Large intestine (tissue), 3 donors: ENCODE results near the gene MDC1. TPM values are rescaled to one million over a fixed set of nuclear protein-coding genes. Genes with fewer than 3 reads are reported as not detected.

Source experiments
- DNase-seq, 2 donors: peaks; one replicate each; pipeline versions ENCODE4 v3.0.0 to v3.0.0-alpha.2; 2013
- H3K27ac ChIP-seq: one replicate; pipeline ENCODE4 v1.5.1; 2013; ENCODE audit warnings: low read length
- H3K27me3 ChIP-seq: 2 replicates; pipeline ENCODE4 v1.6.1; 2013; ENCODE audit warnings: low read length; ENCODE audit not compliant: control insufficient read depth, insufficient read depth
- H3K36me3 ChIP-seq: 2 replicates; pipeline ENCODE4 v1.6.1; 2013; ENCODE audit warnings: low read length; ENCODE audit not compliant: control insufficient read depth, insufficient read depth
- H3K4me1 ChIP-seq: one replicate; pipeline ENCODE4 v1.6.1; 2013; ENCODE audit warnings: low read length; ENCODE audit not compliant: control insufficient read depth, insufficient read depth
- H3K4me3 ChIP-seq: one replicate; pipeline ENCODE4 v1.5.1; 2013; ENCODE audit warnings: low read length
- H3K9me3 ChIP-seq: one replicate; pipeline ENCODE4 v1.6.1; 2013; ENCODE audit warnings: mild to moderate bottlenecking, low read depth, low read length, moderate library complexity; ENCODE audit not compliant: control insufficient read depth
- WGBS: methylation state at CpG from one replicate; pipeline ENCODE4 v1.1.5; 2013; ENCODE audit warnings: low lambda C conversion rate; ENCODE audit not compliant: insufficient coverage; 5-methylcytosine and 5-hydroxymethylcytosine counted together
- polyA plus RNA-seq: library from polyadenylated mRNA; unstranded; fragments of 120-200 nt; gene quantifications from one replicate; pipeline ENCODE4 v1.2.1, GENCODE V29; 2013

MDC1 gene
- polyA plus RNA-seq, 1 donor: 22.5 TPM

- no peak overlapping the region for H3K27ac ChIP-seq
- no peak overlapping the region for H3K4me3 ChIP-seq
- no peaks in the 10 kb centered on the region for H3K27me3 ChIP-seq
- H3K4me1 ChIP-seq: no peaks in the 10 kb centered on the region
- DNase-seq: no peak
- WGBS: 100% methylated on average over 1 of the region's 19 CpGs
- peaks cover 87% of the 10 kb centered on the region for H3K36me3 ChIP-seq
- H3K9me3 ChIP-seq: no peaks in the 10 kb centered on the region
These were observed 62.0 kb downstream of the MDC1 start for GRCh38 chr6:30654798-30655742.

DNA sequence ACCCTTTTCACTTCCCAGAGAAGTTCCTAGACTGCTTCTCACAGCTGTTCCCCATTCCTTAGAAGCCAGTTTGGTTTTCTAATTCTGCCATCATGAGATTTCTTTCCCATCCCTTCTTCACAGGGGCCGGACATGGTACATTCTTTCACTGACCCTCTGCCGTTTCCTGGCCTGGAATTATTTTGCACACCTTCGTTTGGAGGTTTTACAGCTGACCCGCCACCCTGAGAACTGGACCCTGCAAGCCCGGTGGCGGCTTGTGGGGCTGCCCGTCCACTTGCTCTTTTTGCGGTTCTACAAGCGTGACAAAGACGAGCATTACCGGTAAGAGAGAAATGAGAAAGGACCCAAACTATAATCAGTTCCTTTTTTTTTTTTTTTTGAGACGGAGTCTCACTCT lies 65.9 kb downstream of the MDC1 start:
- Histone ChIP-seq H3K4me3 (no peak overlapping the region), H3K4me1 (peaks cover 9% of the 10 kb centered on the region), H3K27ac (no peak overlapping the region), H3K9me3 (peaks cover 2% of the 10 kb centered on the region), H3K27me3 (no peaks in the 10 kb centered on the region), H3K36me3 (peaks cover 58% of the 10 kb centered on the region)
- whole genome bisulfite sequencing: no CpG with 5 or more reads among the region's 12 CpGs
- DNase-seq: no peak

Other genes with a start within 250 kb of the MDC1 start
- gene HLA-E, start 227.8 kb downstream of the MDC1 start, polyA plus RNA-seq: 170 TPM
- gene GNL1, start 160.8 kb downstream of the MDC1 start, polyA plus RNA-seq: 54.9 TPM
- gene PRR3, start 160.0 kb downstream of the MDC1 start, polyA plus RNA-seq: 18.5 TPM
- gene ABCF1, start 145.8 kb downstream of the MDC1 start, polyA plus RNA-seq: 80.3 TPM
- 43.6 TPM for gene PPP1R10, start 100.0 kb downstream of the MDC1 start, polyA plus RNA-seq
- 46.8 TPM for gene MRPS18B, start 99.4 kb downstream of the MDC1 start, polyA plus RNA-seq
- gene ATAT1, start 90.4 kb downstream of the MDC1 start, polyA plus RNA-seq: 36.6 TPM
- 34.7 TPM for gene C6orf136, start 70.1 kb downstream of the MDC1 start, polyA plus RNA-seq
- 48.5 TPM for gene DHX16, start 44.3 kb downstream of the MDC1 start, polyA plus RNA-seq
- 23.0 TPM for gene PPP1R18, start 30.6 kb downstream of the MDC1 start, polyA plus RNA-seq
- gene NRM, start 26.3 kb downstream of the MDC1 start, polyA plus RNA-seq: 16.5 TPM
- 512 TPM for gene TUBB, start 3.1 kb upstream of the MDC1 start, polyA plus RNA-seq
- 94.5 TPM for gene FLOT1, start 25.4 kb upstream of the MDC1 start, polyA plus RNA-seq
- 24.7 TPM for gene IER3, start 27.3 kb upstream of the MDC1 start, polyA plus RNA-seq
- gene DDR1, start 167.2 kb upstream of the MDC1 start, polyA plus RNA-seq: 150 TPM
- 24.4 TPM for gene GTF2H4, start 190.9 kb upstream of the MDC1 start, polyA plus RNA-seq
- gene VARS2, start 197.0 kb upstream of the MDC1 start, polyA plus RNA-seq: 43.5 TPM
- gene SFTA2, start 214.9 kb upstream of the MDC1 start, polyA plus RNA-seq: 0.70 TPM
- 0.04 TPM for gene MUCL3, start 223.7 kb upstream of the MDC1 start, polyA plus RNA-seq